Neural cell (in vitro differentiated cells): ENCODE data around the gene APMAP. TPM values are rescaled to one million over a fixed set of nuclear protein-coding genes. Genes with fewer than 3 reads are reported as not detected.

Experiments
- H2AFZ ChIP-seq: fragments of 200-600, 300-800 bp; sonication (generic), shearing (Covaris generic); 2 replicates; pipeline ENCODE4 v1.6.0; 2014; ENCODE audit warnings: low read depth, mild to moderate bottlenecking, antibody characterized with exemption, low read length, moderate library complexity
- H3F3A ChIP-seq: fragments of 200-600 bp; shearing (Covaris generic); 2 replicates; pipeline ENCODE4 v1.6.1; 2016; ENCODE audit warnings: mild to moderate bottlenecking, moderate library complexity, mixed read lengths, antibody characterized with exemption, low read length; ENCODE audit not compliant: insufficient read depth, poor library complexity, severe bottlenecking
- H3K27ac ChIP-seq: fragments of 200-600, 300-800 bp; sonication (generic), shearing (Covaris generic); 2 replicates; pipeline ENCODE4 v1.5.1; 2014; ENCODE audit warnings: mild to moderate bottlenecking, low read length, moderate library complexity
- H3K27me3 ChIP-seq: fragments of 300-800, 200-600 bp; sonication (generic), shearing (Covaris generic); 2 replicates; pipeline ENCODE4 v1.6.0; 2014; ENCODE audit warnings: mild to moderate bottlenecking, low read depth, low read length, moderate library complexity; ENCODE audit not compliant: insufficient read depth
- H3K36me3 ChIP-seq: fragments of 300-800, 200-600 bp; sonication (generic), shearing (Covaris generic); 2 replicates; pipeline ENCODE4 v1.5.1; 2014; ENCODE audit warnings: mild to moderate bottlenecking, antibody characterized with exemption, low read length, moderate library complexity; ENCODE audit not compliant: insufficient read depth
- H3K4me2 ChIP-seq: fragments of 300-800, 200-600 bp; sonication (generic), shearing (Covaris generic); 2 replicates; pipeline ENCODE4 v1.6.0; 2014; ENCODE audit warnings: mild to moderate bottlenecking, low read length
- H3K4me3 ChIP-seq: fragments of 300-800, 200-600 bp; sonication (generic), shearing (Covaris generic); 2 replicates; pipeline ENCODE4 v1.5.1; 2014; ENCODE audit warnings: mild to moderate bottlenecking, low read length, moderate library complexity
- H3K79me2 ChIP-seq: fragments of 200-600 bp; shearing (Covaris generic); replicated peaks from 2 replicates; pipeline ENCODE4 v1.6.0; 2014; ENCODE audit warnings: mild to moderate bottlenecking, low read length, moderate library complexity; ENCODE audit not compliant: insufficient read depth
- H3K9ac ChIP-seq: fragments of 300-800, 200-600 bp; sonication (generic), shearing (Covaris generic); 2 replicates; pipeline ENCODE4 v1.6.1; 2016; ENCODE audit warnings: mild to moderate bottlenecking, low read length, mixed read lengths
- H3K9me2 ChIP-seq: fragments of 200-600 bp; shearing (Covaris generic); 2 replicates; pipeline ENCODE4 v1.6.1; 2016; ENCODE audit warnings: mild to moderate bottlenecking, low read length, mixed read lengths; ENCODE audit not compliant: insufficient read depth
- H3K9me3 ChIP-seq: fragments of 200-600, 300-800 bp; sonication (generic), shearing (Covaris generic); 2 replicates; pipeline ENCODE4 v1.6.1; 2016; ENCODE audit warnings: mild to moderate bottlenecking, mixed run types, low read length, moderate library complexity, mixed read lengths
- H4K20me1 ChIP-seq: fragments of 200-600 bp; shearing (Covaris generic); 2 replicates; pipeline ENCODE4 v1.6.1; 2016; ENCODE audit warnings: mild to moderate bottlenecking, mixed run types; ENCODE audit not compliant: insufficient read depth
- EP300 ChIP-seq: fragments of 450-650 bp; conservative IDR thresholded peaks from 2 replicates; pipeline ENCODE4 v1.6.1; 2014; ENCODE audit warnings: antibody characterized with exemption, mild to moderate bottlenecking, moderate library complexity; ENCODE audit not compliant: poor library complexity, severe bottlenecking
- EZH2 ChIP-seq: fragments of 200-600, 300-800 bp; shearing (Covaris generic), sonication (generic); IDR thresholded peaks from 2 replicates; pipeline ENCODE4 v1.6.1; 2014; ENCODE audit warnings: antibody characterized with exemption, low read length, borderline replicate concordance, mild to moderate bottlenecking; ENCODE audit not compliant: insufficient read depth, poor library complexity, severe bottlenecking
- MXI1 ChIP-seq: fragments of 450-650 bp; conservative IDR thresholded peaks from 2 replicates; pipeline ENCODE4 v1.6.1; 2014; ENCODE audit warnings: antibody characterized with exemption, mild to moderate bottlenecking; ENCODE audit not compliant: poor library complexity, severe bottlenecking
- POLR2AphosphoS5 ChIP-seq: IDR thresholded peaks from 2 replicates; pipeline ENCODE4 v1.6.1; 2012
- RAD21 ChIP-seq: fragments of 450-650 bp; conservative IDR thresholded peaks from 2 replicates; pipeline ENCODE4 v1.6.1; 2014; ENCODE audit warnings: antibody characterized with exemption, mild to moderate bottlenecking, moderate library complexity
- SMC3 ChIP-seq: fragments of 450-650 bp; conservative IDR thresholded peaks from 2 replicates; pipeline ENCODE4 v1.6.1; 2014; ENCODE audit warnings: antibody characterized with exemption, mild to moderate bottlenecking, moderate library complexity; ENCODE audit not compliant: poor library complexity
- TAF1 ChIP-seq: IDR thresholded peaks from 2 replicates; pipeline ENCODE4 v1.6.1; 2012; ENCODE audit warnings: low read depth
- polyA plus RNA-seq: library from polyadenylated mRNA; depleted of rRNA; stranded (reverse); fragments of >200 nt; gene quantifications from 2 replicates; pipeline ENCODE4 v1.2.3, GENCODE V29; 2014
- TF ChIP-seq, protein P1 (sequence below): IDR thresholded peaks from 2 replicates; pipeline ENCODE4 v1.6.1; 2012; ENCODE audit warnings: borderline replicate concordance
- TF ChIP-seq, protein P2 (sequence below): fragments of 450-650 bp; IDR thresholded peaks from 2 replicates; pipeline ENCODE4 v1.5.1; 2014; ENCODE audit warnings: antibody characterized with exemption, mild to moderate bottlenecking, moderate library complexity; ENCODE audit not compliant: poor library complexity, severe bottlenecking

APMAP gene
- polyA plus RNA-seq, 1 donor from 2014 or later: 140 TPM

DNA sequence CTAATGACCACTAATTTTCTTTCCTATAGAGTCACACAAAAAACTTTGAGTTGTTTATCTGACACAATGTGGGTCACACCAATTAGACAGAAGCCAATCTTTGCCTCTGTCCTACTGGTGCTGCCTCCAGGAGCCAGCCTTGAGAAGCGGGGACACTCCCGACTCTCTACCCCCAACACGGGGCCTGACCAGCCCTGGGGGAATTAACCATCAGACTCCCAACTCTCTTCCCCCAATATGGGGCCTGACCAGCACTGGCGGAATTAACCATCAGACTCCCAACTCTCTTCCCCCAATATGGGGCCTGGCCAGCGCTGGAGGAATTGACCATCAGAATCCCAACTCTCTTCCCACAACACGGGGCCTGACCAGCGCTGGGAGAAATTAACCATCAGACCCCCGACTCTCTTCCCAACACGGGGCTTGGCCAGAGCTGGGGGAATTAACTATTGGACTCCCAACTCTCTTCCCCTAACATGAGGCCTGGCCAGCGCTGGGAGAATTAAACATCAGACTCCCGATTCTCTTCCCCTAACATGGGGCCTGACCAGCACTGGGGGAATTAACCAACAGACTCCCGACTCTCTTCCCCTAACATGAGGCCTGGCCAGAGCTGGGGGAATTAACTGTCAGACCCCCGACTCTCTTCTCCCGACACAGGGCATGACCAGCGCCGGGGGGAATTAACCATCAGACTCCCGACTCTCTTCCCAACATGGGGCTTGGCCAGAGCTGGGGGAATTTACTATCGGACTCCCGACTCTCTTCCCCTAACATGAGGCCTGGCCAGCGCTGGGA is 31.0 kb downstream of the APMAP start:
- no peak overlapping the region for H2AFZ ChIP-seq
- H3K36me3 ChIP-seq: peaks cover 18% of the 10 kb centered on the region
- H3K9me2 ChIP-seq: no peaks in the 10 kb centered on the region
- H4K20me1 ChIP-seq: no peaks in the 10 kb centered on the region
- H3K27me3 ChIP-seq: no peaks in the 10 kb centered on the region
- H3K79me2 ChIP-seq: no peaks in the 10 kb centered on the region
- TF ChIP-seq SMC3: no peak
- TF ChIP-seq RAD21: no peak
- TF ChIP-seq, protein P1, sequence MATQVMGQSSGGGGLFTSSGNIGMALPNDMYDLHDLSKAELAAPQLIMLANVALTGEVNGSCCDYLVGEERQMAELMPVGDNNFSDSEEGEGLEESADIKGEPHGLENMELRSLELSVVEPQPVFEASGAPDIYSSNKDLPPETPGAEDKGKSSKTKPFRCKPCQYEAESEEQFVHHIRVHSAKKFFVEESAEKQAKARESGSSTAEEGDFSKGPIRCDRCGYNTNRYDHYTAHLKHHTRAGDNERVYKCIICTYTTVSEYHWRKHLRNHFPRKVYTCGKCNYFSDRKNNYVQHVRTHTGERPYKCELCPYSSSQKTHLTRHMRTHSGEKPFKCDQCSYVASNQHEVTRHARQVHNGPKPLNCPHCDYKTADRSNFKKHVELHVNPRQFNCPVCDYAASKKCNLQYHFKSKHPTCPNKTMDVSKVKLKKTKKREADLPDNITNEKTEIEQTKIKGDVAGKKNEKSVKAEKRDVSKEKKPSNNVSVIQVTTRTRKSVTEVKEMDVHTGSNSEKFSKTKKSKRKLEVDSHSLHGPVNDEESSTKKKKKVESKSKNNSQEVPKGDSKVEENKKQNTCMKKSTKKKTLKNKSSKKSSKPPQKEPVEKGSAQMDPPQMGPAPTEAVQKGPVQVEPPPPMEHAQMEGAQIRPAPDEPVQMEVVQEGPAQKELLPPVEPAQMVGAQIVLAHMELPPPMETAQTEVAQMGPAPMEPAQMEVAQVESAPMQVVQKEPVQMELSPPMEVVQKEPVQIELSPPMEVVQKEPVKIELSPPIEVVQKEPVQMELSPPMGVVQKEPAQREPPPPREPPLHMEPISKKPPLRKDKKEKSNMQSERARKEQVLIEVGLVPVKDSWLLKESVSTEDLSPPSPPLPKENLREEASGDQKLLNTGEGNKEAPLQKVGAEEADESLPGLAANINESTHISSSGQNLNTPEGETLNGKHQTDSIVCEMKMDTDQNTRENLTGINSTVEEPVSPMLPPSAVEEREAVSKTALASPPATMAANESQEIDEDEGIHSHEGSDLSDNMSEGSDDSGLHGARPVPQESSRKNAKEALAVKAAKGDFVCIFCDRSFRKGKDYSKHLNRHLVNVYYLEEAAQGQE: no peak
- TF ChIP-seq EZH2: no peak
- TF ChIP-seq EP300: no peak
- TF ChIP-seq TAF1: no peak
- no peak for TF ChIP-seq POLR2AphosphoS5
- TF ChIP-seq, protein P2, sequence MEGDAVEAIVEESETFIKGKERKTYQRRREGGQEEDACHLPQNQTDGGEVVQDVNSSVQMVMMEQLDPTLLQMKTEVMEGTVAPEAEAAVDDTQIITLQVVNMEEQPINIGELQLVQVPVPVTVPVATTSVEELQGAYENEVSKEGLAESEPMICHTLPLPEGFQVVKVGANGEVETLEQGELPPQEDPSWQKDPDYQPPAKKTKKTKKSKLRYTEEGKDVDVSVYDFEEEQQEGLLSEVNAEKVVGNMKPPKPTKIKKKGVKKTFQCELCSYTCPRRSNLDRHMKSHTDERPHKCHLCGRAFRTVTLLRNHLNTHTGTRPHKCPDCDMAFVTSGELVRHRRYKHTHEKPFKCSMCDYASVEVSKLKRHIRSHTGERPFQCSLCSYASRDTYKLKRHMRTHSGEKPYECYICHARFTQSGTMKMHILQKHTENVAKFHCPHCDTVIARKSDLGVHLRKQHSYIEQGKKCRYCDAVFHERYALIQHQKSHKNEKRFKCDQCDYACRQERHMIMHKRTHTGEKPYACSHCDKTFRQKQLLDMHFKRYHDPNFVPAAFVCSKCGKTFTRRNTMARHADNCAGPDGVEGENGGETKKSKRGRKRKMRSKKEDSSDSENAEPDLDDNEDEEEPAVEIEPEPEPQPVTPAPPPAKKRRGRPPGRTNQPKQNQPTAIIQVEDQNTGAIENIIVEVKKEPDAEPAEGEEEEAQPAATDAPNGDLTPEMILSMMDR: no peak
- no peak for TF ChIP-seq MXI1
- no peak overlapping the region for H3K9ac ChIP-seq
- H3K9me3 ChIP-seq: no peaks in the 10 kb centered on the region
- no peaks in the 10 kb centered on the region for H3F3A ChIP-seq
- no peak overlapping the region for H3K4me2 ChIP-seq
- no peak overlapping the region for H3K4me3 ChIP-seq
- H3K27ac ChIP-seq: no peak overlapping the region

DNA sequence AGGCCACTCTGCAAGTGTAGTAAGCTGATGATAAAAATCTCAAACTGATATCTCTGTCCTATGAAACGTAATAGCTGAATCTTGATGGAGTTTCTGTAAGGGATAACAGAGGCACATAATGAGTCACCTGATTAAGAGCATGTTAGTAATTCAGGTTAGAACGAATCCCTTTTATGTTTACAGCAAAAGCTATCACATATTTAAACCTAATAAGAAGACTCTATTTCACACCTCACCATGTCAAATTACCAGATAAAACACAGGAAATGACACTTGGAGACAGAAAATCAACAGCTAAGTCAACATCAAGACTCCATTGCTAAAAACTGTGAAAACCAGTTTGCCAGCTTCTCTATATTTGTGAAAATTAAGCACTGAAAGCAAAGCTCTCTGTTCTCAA is 31.7 kb downstream of the APMAP start:
- TF ChIP-seq, protein P1: no peak
- TF ChIP-seq EP300: no peak
- no peak for TF ChIP-seq TAF1
- no peak for TF ChIP-seq MXI1
- no peak for TF ChIP-seq EZH2
- TF ChIP-seq POLR2AphosphoS5: no peak
- TF ChIP-seq RAD21: no peak
- no peak for TF ChIP-seq SMC3
- TF ChIP-seq, protein P2: no peak
- H3K27ac ChIP-seq: no peak overlapping the region
- H4K20me1 ChIP-seq: no peaks in the 10 kb centered on the region

More for the DNA sequence above, 31.7 kb downstream of the APMAP start:
- Histone ChIP-seq H3K36me3 (peaks cover 18% of the 10 kb centered on the region), H3K79me2 (no peaks in the 10 kb centered on the region), H3F3A (no peaks in the 10 kb centered on the region), H3K9me3 (no peaks in the 10 kb centered on the region), H2AFZ (no peak overlapping the region), H3K9ac (no peak overlapping the region), H3K4me2 (no peak overlapping the region), H3K4me3 (no peak overlapping the region), H3K9me2 (no peaks in the 10 kb centered on the region), H3K27me3 (no peaks in the 10 kb centered on the region)
